ENCODE data around the gene TEX264. TPM values are rescaled to one million over a fixed set of nuclear protein-coding genes. Genes with fewer than 3 reads are reported as not detected.
A peak's percentile ranks its signal among the peaks of the same experiment; 100 is the strongest.

Gene TEX264
- total RNA-seq, 4 donors from 2014 or later: 74.3 to 135 (median 122) TPM

GRCh38 chr3:51670053-51670822 is 814 bp upstream of the TEX264 start:
- intact Hi-C loops (cut with DNase I): loop anchor here (5.0 kb wide), 1 partner anchor 278 kb away; the partner anchor contains the start of gene RBM15B
- DNase-seq: no peak
- TF ChIP-seq POLR2A (IDR thresholded peaks at IDR 0.05) (no peak), CTCF (IDR thresholded peaks at IDR 0.05) (no peak)
- Histone ChIP-seq H3K27ac (peak overlapping the region in 2 of 3 donors; percentile 93 to 94), H3K27me3 (no peaks in the 10 kb centered on the region), H3K36me3 (no peaks in the 10 kb centered on the region), H3K4me3 (replicated peaks in 1 of 3) (peak overlapping the region; percentile 84 to 94 (median 84)), H3K9me3 (no peaks in the 10 kb centered on the region), H3K4me1 (peaks cover 14 to 48% of the 10 kb centered on the region in 2 donors)
- WGBS, 2 donors: 69 to 70% methylated on average over 15 of the region's 15 CpGs

- Histone ChIP-seq H3K4me3 (replicated peaks in 1 of 3) (peak overlapping the region; percentile 84 to 94 (median 84)), H3K27me3 (no peaks in the 10 kb centered on the region), H3K4me1 (peaks cover 14 to 59% of the 10 kb centered on the region in 2 donors), H3K9me3 (no peaks in the 10 kb centered on the region), H3K27ac (peak overlapping the region; percentile 92 to 94 (median 93)), H3K36me3 (no peaks in the 10 kb centered on the region)
- 7 to 32% methylated on average over 11 to 38 of the region's 40 CpGs for WGBS, 2 donors
- DNase-seq: peak; percentile 79 to 80
- TF ChIP-seq POLR2A (IDR thresholded peaks at IDR 0.05): peak in 1 of 2 donors; percentile 25
- no peak for TF ChIP-seq CTCF (IDR thresholded peaks at IDR 0.05)
- intact Hi-C loops (cut with DNase I): loop anchor here (5.0 kb wide), 1 partner anchor 280 kb away; the partner anchor contains the start of gene RBM15B
Measured at GRCh38 chr3:51671734-51672475, 853 bp downstream of the TEX264 start.

- Histone ChIP-seq H3K27me3 (no peaks in the 10 kb centered on the region), H3K36me3 (no peaks in the 10 kb centered on the region), H3K4me3 (replicated peaks in 1 of 3) (no peak overlapping the region), H3K4me1 (peaks cover 14 to 63% of the 10 kb centered on the region in 2 donors), H3K9me3 (no peaks in the 10 kb centered on the region), H3K27ac (peak overlapping the region in 1 of 3 donors; percentile 24)
- intact Hi-C loops (cut with DNase I): loop anchor here (5.0 kb wide), 1 partner anchor 281 kb away; the partner anchor contains the start of gene RBM15B
- DNase-seq: no peak
- 82 to 88% methylated on average over 4 of the region's 4 CpGs for WGBS, 2 donors
- no peak for TF ChIP-seq CTCF (IDR thresholded peaks at IDR 0.05)
- TF ChIP-seq POLR2A (IDR thresholded peaks at IDR 0.05): no peak
Measured at GRCh38 chr3:51673181-51673801, 2.2 kb downstream of the TEX264 start.

- Histone ChIP-seq H3K27me3 (no peaks in the 10 kb centered on the region), H3K4me1 (peaks cover 14 to 64% of the 10 kb centered on the region in 2 donors), H3K4me3 (replicated peaks in 1 of 3) (no peak overlapping the region), H3K36me3 (no peaks in the 10 kb centered on the region), H3K9me3 (no peaks in the 10 kb centered on the region), H3K27ac (peak overlapping the region in 1 of 3 donors; percentile 24)
- WGBS, 2 donors: 87 to 90% methylated on average over 11 to 14 of the region's 14 CpGs
- DNase-seq: no peak
- intact Hi-C loops (cut with DNase I): loop anchor here (5.0 kb wide), 1 partner anchor 282 kb away; the partner anchor contains the start of gene RBM15B
- no peak for TF ChIP-seq POLR2A (IDR thresholded peaks at IDR 0.05)
- TF ChIP-seq CTCF (IDR thresholded peaks at IDR 0.05): no peak
Measured at GRCh38 chr3:51673802-51674654, 3.0 kb downstream of the TEX264 start.
